Lower leg skin (tissue), 4 donors: ENCODE data around the gene DTX2. TPM values are rescaled to one million over a fixed set of nuclear protein-coding genes. Genes with fewer than 3 reads are reported as not detected.
"Not testable (repeated sequence)": the region's sequence is repeated elsewhere in the genome, so short reads cannot be mapped to it uniquely, and the experiment has no call there.

ENCODE experiments used
- DNase-seq, 2 donors: peaks; one replicate each; pipeline ENCODE4 v3.0.0-alpha.2; 2019; ENCODE audit warnings: low spot score in 2 of 2
- H3K4me3 ChIP-seq: fragments of 200-600 bp; sonication (generic); 2 replicates; pipeline ENCODE4 v1.5.1; 2017; ENCODE audit warnings: mild to moderate bottlenecking, low read depth; ENCODE audit not compliant: poor library complexity, severe bottlenecking
- WGBS, 2 donors: methylation state at CpG; one replicate each; pipeline ENCODE4 v1.1.5; 2018; 5-methylcytosine and 5-hydroxymethylcytosine counted together
- intact Hi-C: fragments of 100-400 bp; cut with DNase I; formaldehyde crosslinking; loops from one replicate; pipeline ENCODE4 v1.15.0; 2023; ENCODE audit warnings: low total_unique reads
- total RNA-seq, 4 donors: library from RNA; depleted of rRNA; stranded (reverse); fragments of >200 nt; gene quantifications; one replicate each; pipeline ENCODE4 v1.1.0, GENCODE V29; 2016

Gene DTX2
- total RNA-seq, 4 donors from 2014 or later: 48.2 to 103 (median 57.7) TPM

DNA sequence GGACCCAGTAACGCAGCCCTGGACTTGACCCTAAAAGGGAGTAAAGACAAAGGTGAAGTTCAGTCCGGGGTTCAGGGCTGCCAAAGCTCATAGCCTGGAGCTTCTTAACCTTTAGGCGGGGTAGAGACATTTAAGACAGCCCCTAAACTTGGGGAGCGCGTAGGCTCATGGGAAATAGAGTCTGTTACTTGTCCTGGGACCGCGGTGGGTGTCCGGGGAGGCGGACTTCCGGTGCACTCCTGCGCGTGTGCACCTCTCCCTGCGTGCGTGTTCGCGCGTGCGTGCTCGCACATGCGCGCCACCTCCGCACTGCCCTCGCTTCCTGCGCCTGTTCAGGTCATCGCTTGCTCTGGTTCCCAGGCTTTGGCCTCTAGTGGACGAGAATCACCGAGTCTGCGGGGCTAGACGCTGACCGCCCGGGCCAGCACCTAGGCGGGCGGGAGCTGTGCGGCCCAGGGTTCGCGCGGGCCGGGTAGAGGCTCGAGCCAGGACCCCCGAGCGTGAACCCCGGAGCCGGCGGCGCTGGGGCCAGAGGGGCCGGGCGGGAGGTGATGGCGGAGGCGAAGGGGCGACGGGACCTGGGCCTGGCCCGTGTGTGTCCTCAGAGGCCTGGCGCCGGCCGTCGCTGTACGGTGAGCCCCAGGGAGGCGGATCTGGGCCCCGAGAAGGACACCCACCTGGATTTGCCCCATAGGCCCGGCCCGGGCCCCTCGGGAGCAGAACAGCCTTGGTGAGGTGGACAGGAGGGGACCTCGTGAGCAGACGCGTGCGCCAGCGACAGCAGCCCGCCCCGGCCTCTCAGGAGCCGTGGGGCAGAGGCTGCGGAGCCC, 87.7 kb downstream of the DTX2 start:
- peak overlapping the region; percentile 94 for H3K4me3 ChIP-seq
- WGBS, 2 donors: 0 to 1% methylated on average over 41 to 50 of the region's 71 CpGs
- DNase-seq: peak; percentile 89 to 96
- intact Hi-C loops: not testable (repeated sequence)

DNA sequence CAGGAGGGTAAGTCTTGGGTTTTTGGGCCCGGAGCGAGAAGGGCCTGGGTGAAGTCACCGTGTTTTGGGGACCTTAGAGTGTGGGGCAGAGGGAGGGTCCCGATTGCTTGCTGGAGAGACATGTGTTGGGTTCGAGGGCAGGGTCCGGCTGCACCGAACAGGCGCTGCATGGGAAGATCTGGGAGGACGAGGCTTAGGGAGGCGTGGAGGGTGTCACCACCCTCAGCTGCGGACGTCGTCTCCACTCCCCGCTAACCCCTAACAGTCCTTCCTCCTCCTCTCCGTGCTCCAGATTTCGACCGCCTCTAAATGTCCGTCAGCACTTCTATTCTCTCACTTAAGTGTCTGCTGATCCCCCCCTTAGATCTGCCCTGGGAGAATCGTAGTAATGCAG, 88.3 kb downstream of the DTX2 start:
- DNase-seq: peak in 1 of 2 donors; percentile 85
- WGBS, 2 donors: 0% methylated on average over 19 of the region's 19 CpGs
- peak overlapping the region; percentile 94 for H3K4me3 ChIP-seq
- intact Hi-C loops: not testable (repeated sequence)

DNA sequence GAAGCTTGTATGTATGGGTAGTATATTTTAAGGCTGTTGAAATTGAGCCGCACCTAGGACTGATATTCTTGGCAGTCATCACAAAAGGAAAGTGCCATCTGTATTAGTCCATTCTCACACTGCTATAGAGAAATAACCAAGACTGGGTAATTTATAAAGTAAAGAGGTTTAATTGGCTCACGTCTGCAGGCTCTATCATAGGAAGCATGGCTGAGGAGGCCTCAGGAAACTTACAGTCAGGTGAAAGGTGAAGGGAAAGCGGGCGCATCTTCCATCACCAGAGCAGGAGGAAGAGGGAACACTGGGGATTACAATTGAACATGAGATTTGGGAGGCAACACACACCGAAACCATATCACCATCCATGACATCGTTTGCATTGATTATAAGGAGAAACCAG, 90.5 kb downstream of the DTX2 start:
- 86 to 95% methylated on average over 6 of the region's 6 CpGs for WGBS, 2 donors
- intact Hi-C loops, DNase-seq, H3K4me3 ChIP-seq: not testable (repeated sequence)

Other genes with a start within 250 kb of the DTX2 start
- gene HSPB1, start 159.0 kb upstream of the DTX2 start, total RNA-seq: 1,000 to 10,000 TPM; 1,628 to 3,756 (median 2,658) TPM
- 10 to 100 TPM; 46.5 to 64.5 (median 56.4) TPM for gene YWHAG, start 102.7 kb upstream of the DTX2 start, total RNA-seq
- gene SSC4D, start 52.0 kb upstream of the DTX2 start, total RNA-seq: under 1 TPM in 3 of 4 donors, not detected in 1; 0.71 to 0.88 (median 0.74) TPM
- 10 to 100 TPM in 1 of 4 donors, 1 to 10 TPM in 3; 2.6 to 11.7 (median 4.0) TPM for gene ZP3, start 36.8 kb upstream of the DTX2 start, total RNA-seq
- 1 to 10 TPM; 1.6 to 2.6 (median 2.0) TPM for gene UPK3B, start 48.8 kb downstream of the DTX2 start, total RNA-seq
- under 1 TPM in 2 of 4 donors, not detected in 2; 0.15 to 0.19 TPM for gene SPDYE16, start 81.6 kb downstream of the DTX2 start, total RNA-seq
- gene POMZP3, start 165.6 kb downstream of the DTX2 start, total RNA-seq: 1 to 10 TPM; 2.1 to 6.6 (median 6.0) TPM